Psoas muscle (tissue), 8 donors: Measurements from ENCODE around the gene CFAP97D1. TPM values are rescaled to one million over a fixed set of nuclear protein-coding genes. Genes with fewer than 3 reads are reported as not detected.

Experiments used
- ATAC-seq, 4 donors: fragments of 200-7000 bp; cut with Tn5 transposase; one replicate each; pipeline ENCODE4 v1.9.1; 2020; ENCODE audit warnings: moderate library complexity in 3 of 4, mild to moderate bottlenecking in 2 of 4
- DNase-seq, 2 donors: peaks; one replicate each; pipeline ENCODE4 v3.0.0-alpha.2; 2020
- H3K27ac ChIP-seq: fragments of 200-600 bp; one replicate; pipeline ENCODE4 v1.8.0; 2022
- H3K27me3 ChIP-seq, 3 donors: fragments of 200-600 bp in 1 of 3; one replicate each; pipeline versions ENCODE4 v1.6.1 to v1.8.0; 2013 to 2022; ENCODE audit warnings: low read length in 2 of 3, mild to moderate bottlenecking in 2 of 3, moderate library complexity in 1 of 3; ENCODE audit not compliant: insufficient read depth in 3 of 3
- H3K36me3 ChIP-seq, 2 donors: fragments of 200-600 bp in 1 of 2; one replicate each; pipeline versions ENCODE4 v1.6.1 to v1.8.0; 2013 to 2022; ENCODE audit warnings: low read depth in 1 of 2, mild to moderate bottlenecking in 1 of 2, moderate library complexity in 1 of 2; ENCODE audit not compliant: insufficient read depth in 1 of 2
- H3K4me1 ChIP-seq: fragments of 200-600 bp; one replicate; pipeline ENCODE4 v1.8.0; 2022
- H3K4me3 ChIP-seq: fragments of 200-600 bp; one replicate; pipeline ENCODE4 v1.8.0; 2022; ENCODE audit warnings: mild to moderate bottlenecking
- H3K9me3 ChIP-seq: fragments of 200-600 bp; one replicate; pipeline ENCODE4 v1.8.0; 2022
- CTCF ChIP-seq: fragments of 200-600 bp; IDR thresholded peaks from one replicate; pipeline ENCODE4 v1.8.0; 2022; ENCODE audit warnings: antibody characterized with exemption
- WGBS, 3 donors: extraction: QIAGEN DNeasy Blood & Tissue Kit; methylation state at CpG; one replicate each; pipeline versions ENCODE4 v1.1.6 to v1.1.7; 2013; 5-methylcytosine and 5-hydroxymethylcytosine counted together
- intact Hi-C, 2 donors: fragments of 100-400 bp; cut with DNase I; formaldehyde crosslinking; loops; one replicate each; pipeline versions ENCODE4 v1.11.0 to v1.14.2; 2022
- long read RNA-seq, 2 donors: library from polyadenylated mRNA; unstranded; transcript quantifications; one replicate each; pipeline ENCODE4 v2.0.0, GENCODE V29; 2021
- polyA plus RNA-seq, 3 donors: library from polyadenylated mRNA; stranded (reverse); fragments of 200-250 nt; gene quantifications; one replicate each; pipeline ENCODE4 v1.2.3, GENCODE V29; 2013
- total RNA-seq, 4 donors: library from RNA; stranded (reverse); fragmentation: NEBNext Ultra II Directional in 2 of 4; extraction: Animal tissue kit (Norgen Biotek cat#: 25700) in 2 of 4; gene quantifications; one replicate each; pipeline versions ENCODE4 v1.2.1 to v1.2.4, GENCODE V29; 2021 to 2023
- donor health status: healthy with polysubstance abuse.
- donor health status: DM: no; HTN: no; CAD: no; lungs with moderate emphysema.
- donor health status: Bipolar disorder and iron deficiency.
- donor health status: healthy.
- donor health status: DM: yes; HTN: yes; CAD: no.
- donor health status: DM: no; HTN: no; CAD: no.
- donor health status: DM: no; HTN: no; CAD: no.
- donor health status: DM: yes; HTN: yes; CAD: no.

The CFAP97D1 gene
- total RNA-seq (not detected), polyA plus RNA-seq (under 1 TPM in 2 of 3 donors, not detected in 1; 0.01 to 0.17 TPM)
- long read RNA-seq, donor 1, result 0 reads
- long read RNA-seq, donor 2, result 0 reads

DNA sequence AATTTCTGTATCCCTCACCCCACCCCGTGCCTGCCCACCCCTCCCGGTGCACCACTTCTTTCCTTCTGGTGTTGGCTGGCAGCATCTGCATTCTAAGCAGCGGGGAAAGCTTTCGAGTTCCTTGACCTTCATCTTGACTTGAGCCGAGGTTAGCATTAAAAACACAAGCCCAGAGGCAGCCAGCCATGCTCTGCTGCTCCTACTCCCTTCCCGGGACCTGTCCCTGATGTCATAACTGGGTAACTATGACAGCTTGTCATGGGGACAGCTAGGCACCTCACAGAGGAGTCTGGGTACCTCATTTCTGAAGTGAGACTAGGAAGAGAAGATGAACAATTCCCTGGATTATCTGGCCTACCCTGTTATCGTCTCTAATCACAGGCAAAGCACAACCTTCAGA is at the start of gene CFAP97D1:
TSS of gene CFAP97D1 (plus strand) at position 301 of the 400 bp plus-strand sequence. CDS start at position 329, 28 bp downstream.
- H3K4me1 ChIP-seq, result peaks cover 29% of the 10 kb centered on the region
- H3K9me3 ChIP-seq, result no peaks in the 10 kb centered on the region
- ATAC-seq (no peak), DNase-seq (no peak)
- no peak for TF ChIP-seq CTCF
- H3K4me3 ChIP-seq, result peak within 1 kb of the TSS; percentile 98
- H3K27me3 ChIP-seq, result no peaks in the 10 kb centered on the region
- WGBS, 3 donors, result 61 to 73% (median 67%) methylated on average over 7 of the region's 7 CpGs
- H3K36me3 ChIP-seq, result no peaks in the 10 kb centered on the region
- intact Hi-C loops, result loop anchor here (5.0 kb wide), 2 partner anchors 52 to 67 kb away; partner anchors contain the start of genes CD300LG (in 1 of the 2) and MPP3 (in 1 of the 2)
- H3K27ac ChIP-seq, result peak within 1 kb of the TSS; percentile 100

- ATAC-seq (no peak), DNase-seq (no peak)
- no peaks in the 10 kb centered on the region for H3K9me3 ChIP-seq
- H3K36me3 ChIP-seq, result no peaks in the 10 kb centered on the region
- no peak for TF ChIP-seq CTCF
- H3K27ac ChIP-seq, result no peak overlapping the region
- intact Hi-C loops, result no loop called here
- H3K27me3 ChIP-seq, result no peaks in the 10 kb centered on the region
- 94 to 100% (median 97%) methylated on average over 2 of the region's 2 CpGs for WGBS, 3 donors
- H3K4me3 ChIP-seq, result no peak overlapping the region
- H3K4me1 ChIP-seq, result no peaks in the 10 kb centered on the region
Observed at GRCh38 chr17:43732958-43733357, 47.3 kb upstream of the CFAP97D1 start.

DNA sequence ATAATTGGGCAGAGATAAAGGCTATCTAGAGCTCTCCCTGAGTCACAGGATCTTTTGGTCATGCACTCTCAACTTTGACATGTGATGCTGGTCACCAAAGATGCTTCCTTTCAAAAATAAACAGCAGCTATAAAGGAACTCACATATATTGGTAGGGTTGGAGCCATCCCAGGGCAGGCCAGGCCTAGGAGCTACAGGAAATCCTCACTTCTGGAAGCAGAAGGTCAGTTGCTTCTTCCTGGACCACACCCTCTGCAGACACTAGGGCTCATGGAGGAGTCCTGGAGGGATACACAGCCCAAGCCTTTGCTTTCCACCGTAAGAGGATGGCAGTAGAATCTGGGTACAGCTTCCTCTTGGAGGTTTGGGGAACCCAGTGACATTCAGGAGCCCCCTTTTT is 46.3 kb upstream of the CFAP97D1 start:
- DNase-seq, result no peak
- Histone ChIP-seq H3K4me1 (no peaks in the 10 kb centered on the region), H3K9me3 (no peaks in the 10 kb centered on the region), H3K27ac (no peak overlapping the region), H3K36me3 (no peaks in the 10 kb centered on the region), H3K4me3 (no peak overlapping the region), H3K27me3 (no peaks in the 10 kb centered on the region)
- no peak for ATAC-seq
- intact Hi-C loops, result no loop called here
- TF ChIP-seq CTCF, result no peak
- 53 to 86% (median 56%) methylated on average over 1 of the region's 1 CpG for WGBS, 3 donors

GRCh38 chr17:43734376-43734775 is 45.9 kb upstream of the CFAP97D1 start:
- no peak overlapping the region for H3K4me3 ChIP-seq
- 45 to 55% (median 49%) methylated on average over 5 of the region's 5 CpGs for WGBS, 3 donors
- H3K27me3 ChIP-seq, result no peaks in the 10 kb centered on the region
- H3K4me1 ChIP-seq, result no peaks in the 10 kb centered on the region
- no peaks in the 10 kb centered on the region for H3K9me3 ChIP-seq
- no peak for TF ChIP-seq CTCF
- ATAC-seq (no peak), DNase-seq (no peak)
- intact Hi-C loops, result no loop called here
- H3K36me3 ChIP-seq, result no peaks in the 10 kb centered on the region
- H3K27ac ChIP-seq, result no peak overlapping the region

- Histone ChIP-seq H3K27ac (no peak overlapping the region), H3K9me3 (no peaks in the 10 kb centered on the region), H3K4me1 (no peaks in the 10 kb centered on the region), H3K36me3 (no peaks in the 10 kb centered on the region), H3K4me3 (no peak overlapping the region), H3K27me3 (peaks cover 0 to 7% (median 0%) of the 10 kb centered on the region in 3 donors)
- no peak for DNase-seq
- intact Hi-C loops, result no loop called here
- TF ChIP-seq CTCF, result no peak
- WGBS, 3 donors, result 91 to 96% (median 93%) methylated on average over 2 of the region's 2 CpGs
- ATAC-seq, result no peak
Observed at GRCh38 chr17:43736389-43736788, 43.8 kb upstream of the CFAP97D1 start.
